HepG2 (cell line): ENCODE measurements around the gene PPP4R4. TPM values are rescaled to one million over a fixed set of nuclear protein-coding genes. Genes with fewer than 3 reads are reported as not detected.

Source experiments
- CHD4 ChIP-seq: fragments of 200-600 bp; sonication (generic); IDR thresholded peaks from 2 replicates; pipeline ENCODE4 v1.7.0; 2017; ENCODE audit warnings: mild to moderate bottlenecking, low read length, borderline replicate concordance
- FOXA1 ChIP-seq, 2 experiments: fragments of 450-650 bp in 1 of 2; sonication (generic) in 1 of 2; formaldehyde crosslinking in 1 of 2; IDR thresholded peaks; 2 replicates each; pipeline versions ENCODE4 v1.4.0 to v1.6.1; 2016 to 2020; ENCODE audit warnings: missing genetic modification reagents in 1 of 2
- GRHL1 ChIP-seq: sonication (generic); formaldehyde crosslinking; conservative IDR thresholded peaks from 2 replicates; pipeline ENCODE4 v1.8.0; 2022; ENCODE audit warnings: missing genetic modification reagents
- NBN ChIP-seq: fragments of 450-650 bp; conservative IDR thresholded peaks from 2 replicates; pipeline ENCODE4 v1.6.1; 2017
- NR2F6 ChIP-seq, 2 experiments: IDR thresholded peaks; 2 replicates each; pipeline ENCODE4 v1.6.1; 2016; ENCODE audit warnings: antibody characterized with exemption in 1 of 2, mild to moderate bottlenecking in 1 of 2
- RARA ChIP-seq: IDR thresholded peaks from 2 replicates; pipeline ENCODE4 v1.6.1; 2016; ENCODE audit warnings: missing genetic modification reagents, missing compliant biosample characterization
- SAFB2 ChIP-seq: sonication (generic); formaldehyde crosslinking; IDR thresholded peaks from 2 replicates; pipeline ENCODE4 v1.5.1; 2020; ENCODE audit warnings: missing genetic modification reagents, low read depth, mild to moderate bottlenecking, borderline replicate concordance
- SALL1 ChIP-seq: sonication (generic); formaldehyde crosslinking; IDR thresholded peaks from 2 replicates; pipeline ENCODE4 v1.8.0; 2022; ENCODE audit warnings: mild to moderate bottlenecking, missing genetic modification reagents
- SNRNP70 ChIP-seq: fragments of 200-400 bp; formaldehyde crosslinking; IDR thresholded peaks from 2 replicates; pipeline ENCODE4 v1.6.1; 2017; ENCODE audit warnings: mild to moderate bottlenecking, low read depth, low read length, moderate library complexity
- SOX5 ChIP-seq: IDR thresholded peaks from 2 replicates; pipeline ENCODE4 v1.6.1; 2016; ENCODE audit warnings: borderline replicate concordance
- TFDP1 ChIP-seq: IDR thresholded peaks from 2 replicates; pipeline ENCODE4 v1.6.1; 2016; ENCODE audit warnings: missing compliant biosample characterization, missing genetic modification reagents, borderline replicate concordance
- ZBTB34 ChIP-seq: sonication (generic); formaldehyde crosslinking; IDR thresholded peaks from 2 replicates; pipeline ENCODE4 v1.8.0; 2022; ENCODE audit warnings: mild to moderate bottlenecking, missing genetic modification reagents
- ZFP36 ChIP-seq: fragments of 150-350 bp; IDR thresholded peaks from 2 replicates; pipeline ENCODE4 v1.6.1; 2018; ENCODE audit warnings: borderline replicate concordance, low read length, low read depth; ENCODE audit not compliant: partially characterized antibody
- ZNF264 ChIP-seq: sonication (generic); formaldehyde crosslinking; IDR thresholded peaks from 2 replicates; pipeline ENCODE4 v1.4.0; 2020; ENCODE audit warnings: missing genetic modification reagents
- ZNF501 ChIP-seq: sonication (generic); formaldehyde crosslinking; IDR thresholded peaks from 2 replicates; pipeline ENCODE4 v1.5.1; 2020; ENCODE audit warnings: mild to moderate bottlenecking, moderate library complexity, missing genetic modification reagents
- ZNF503 ChIP-seq: sonication (generic); formaldehyde crosslinking; IDR thresholded peaks from 2 replicates; pipeline ENCODE4 v1.4.0; 2020; ENCODE audit warnings: missing genetic modification reagents
- ZNF512 ChIP-seq: sonication (generic); formaldehyde crosslinking; IDR thresholded peaks from 2 replicates; pipeline ENCODE4 v1.4.0; 2020; ENCODE audit warnings: mild to moderate bottlenecking, missing genetic modification reagents
- ZNF513 ChIP-seq: sonication (generic); formaldehyde crosslinking; conservative IDR thresholded peaks from 2 replicates; pipeline ENCODE4 v1.5.0; 2020; ENCODE audit warnings: missing genetic modification reagents
- ZNF619 ChIP-seq: sonication (generic); formaldehyde crosslinking; IDR thresholded peaks from 2 replicates; pipeline ENCODE4 v1.4.0; 2020; ENCODE audit warnings: mild to moderate bottlenecking, missing genetic modification reagents
- ZNF670 ChIP-seq: sonication (generic); formaldehyde crosslinking; IDR thresholded peaks from 2 replicates; pipeline ENCODE4 v1.8.0; 2022; ENCODE audit warnings: mild to moderate bottlenecking, missing genetic modification reagents, borderline replicate concordance
- ZNF75D ChIP-seq: sonication (generic); formaldehyde crosslinking; IDR thresholded peaks from 2 replicates; pipeline ENCODE4 v1.8.1; 2023; ENCODE audit warnings: missing genetic modification reagents, mild to moderate bottlenecking, borderline replicate concordance
- polyA plus RNA-seq, 8 experiments: library from polyadenylated mRNA; depleted of rRNA in 3 of 8; stranded (reverse) in 7 of 8; unstranded in 1 of 8; fragments of >200 nt; fragmentation: Illumina TruSeq in 4 of 8; extraction: Trizol in 4 of 8; gene quantifications; 2 replicates each; pipeline versions ENCODE4 v1.2.1 to v1.2.3, GENCODE V29; 2011 to 2016; ENCODE audit warnings: low read depth in 4 of 8, missing spikeins in 1 of 8, mixed read lengths in 1 of 8; ENCODE audit not compliant: insufficient read depth in 1 of 8
- total RNA-seq, 5 experiments: library from RNA; depleted of rRNA; stranded (reverse); fragments of >200 nt; fragmentation: Illumina TruSeq; extraction: Trizol; gene quantifications; 2 replicates each; pipeline ENCODE4 v1.2.3, GENCODE V29; 2016; ENCODE audit warnings: low read depth in 1 of 5

PPP4R4 gene
- total and polyA plus RNA-seq, 2 of the 13 experiments (the other 11 are each of a cell fraction or from before 2014, with no cell fraction given), result 9.5 to 19.8 TPM

- TF ChIP-seq ZBTB34 (CRISPR knock-in tag) (no peak), ZFP36 (no peak), ZNF670 (CRISPR knock-in tag) (no peak), ZNF501 (no peak), ZNF619 (CRISPR knock-in tag) (no peak), SOX5 (CRISPR knock-in tag) (no peak), GRHL1 (no peak), SAFB2 (CRISPR knock-in tag) (no peak), CHD4 (0 out of 2 replicates have a peak, but pooled peaks have one; percentile 34), NR2F6 (IDR thresholded peaks at IDR 0.05) (no peak), NR2F6 (CRISPR knock-in tag; IDR thresholded peaks at IDR 0.05) (no peak), ZNF75D (no peak), SALL1 (CRISPR knock-in tag) (no peak), NBN (no peak), ZNF264 (CRISPR knock-in tag) (no peak), ZNF513 (CRISPR knock-in tag) (no peak), ZNF512 (no peak), RARA (no peak), FOXA1 (IDR thresholded peaks at IDR 0.05) (no peak), FOXA1 (CRISPR knock-in tag; IDR thresholded peaks at IDR 0.05) (no peak), TFDP1 (CRISPR knock-in tag) (no peak), ZNF503 (CRISPR knock-in tag) (no peak), SNRNP70 (no peak)
Measured at GRCh38 chr14:94307410-94307992, 133.4 kb downstream of the PPP4R4 start (continued).
